Effector memory CD4-positive, alpha-beta T cell (primary cell): ENCODE measurements around the gene ZDHHC17.
"Not testable (repeated sequence)": the region's sequence is repeated elsewhere in the genome, so short reads cannot be mapped to it uniquely, and the experiment has no call there.

Source experiments
- DNase-seq, 3 donors: peaks; one replicate each; pipeline ENCODE4 v3.0.0-alpha.2; 2020
- H3K27ac ChIP-seq: 2 replicates; pipeline ENCODE4 v1.7.0; 2013; ENCODE audit warnings: mild to moderate bottlenecking, low read length, moderate library complexity; ENCODE audit not compliant: insufficient read depth, poor library complexity, severe bottlenecking
- H3K27me3 ChIP-seq: replicated peaks from 2 replicates; pipeline ENCODE4 v1.7.0; 2013; ENCODE audit warnings: mild to moderate bottlenecking, low read length; ENCODE audit not compliant: insufficient read depth, control insufficient read depth, poor library complexity, severe bottlenecking
- H3K36me3 ChIP-seq: 2 replicates; pipeline ENCODE4 v1.7.0; 2013; ENCODE audit warnings: mild to moderate bottlenecking, low read length, moderate library complexity; ENCODE audit not compliant: control insufficient read depth, insufficient read depth
- H3K4me1 ChIP-seq: 2 replicates; pipeline ENCODE4 v1.7.0; 2013; ENCODE audit warnings: low read length, mild to moderate bottlenecking; ENCODE audit not compliant: control insufficient read depth, insufficient read depth, poor library complexity, severe bottlenecking
- H3K4me3 ChIP-seq: 2 replicates; pipeline ENCODE4 v1.7.0; 2013; ENCODE audit warnings: low read length, low read depth, mild to moderate bottlenecking; ENCODE audit not compliant: insufficient read depth, poor library complexity, severe bottlenecking
- H3K9me3 ChIP-seq: 2 replicates; pipeline ENCODE4 v1.7.0; 2013; ENCODE audit warnings: mild to moderate bottlenecking, low read length, moderate library complexity; ENCODE audit not compliant: control insufficient read depth
- total RNA-seq, 3 donors: gene quantifications; one replicate each; lab custom pipeline; 2026; lab: John Stamatoyannopoulos, UW

ZDHHC17 gene, protein sequence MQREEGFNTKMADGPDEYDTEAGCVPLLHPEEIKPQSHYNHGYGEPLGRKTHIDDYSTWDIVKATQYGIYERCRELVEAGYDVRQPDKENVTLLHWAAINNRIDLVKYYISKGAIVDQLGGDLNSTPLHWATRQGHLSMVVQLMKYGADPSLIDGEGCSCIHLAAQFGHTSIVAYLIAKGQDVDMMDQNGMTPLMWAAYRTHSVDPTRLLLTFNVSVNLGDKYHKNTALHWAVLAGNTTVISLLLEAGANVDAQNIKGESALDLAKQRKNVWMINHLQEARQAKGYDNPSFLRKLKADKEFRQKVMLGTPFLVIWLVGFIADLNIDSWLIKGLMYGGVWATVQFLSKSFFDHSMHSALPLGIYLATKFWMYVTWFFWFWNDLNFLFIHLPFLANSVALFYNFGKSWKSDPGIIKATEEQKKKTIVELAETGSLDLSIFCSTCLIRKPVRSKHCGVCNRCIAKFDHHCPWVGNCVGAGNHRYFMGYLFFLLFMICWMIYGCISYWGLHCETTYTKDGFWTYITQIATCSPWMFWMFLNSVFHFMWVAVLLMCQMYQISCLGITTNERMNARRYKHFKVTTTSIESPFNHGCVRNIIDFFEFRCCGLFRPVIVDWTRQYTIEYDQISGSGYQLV
- 47.4 to 52.2 (median 47.5) reads per million in 3 donors for total RNA-seq

DNA sequence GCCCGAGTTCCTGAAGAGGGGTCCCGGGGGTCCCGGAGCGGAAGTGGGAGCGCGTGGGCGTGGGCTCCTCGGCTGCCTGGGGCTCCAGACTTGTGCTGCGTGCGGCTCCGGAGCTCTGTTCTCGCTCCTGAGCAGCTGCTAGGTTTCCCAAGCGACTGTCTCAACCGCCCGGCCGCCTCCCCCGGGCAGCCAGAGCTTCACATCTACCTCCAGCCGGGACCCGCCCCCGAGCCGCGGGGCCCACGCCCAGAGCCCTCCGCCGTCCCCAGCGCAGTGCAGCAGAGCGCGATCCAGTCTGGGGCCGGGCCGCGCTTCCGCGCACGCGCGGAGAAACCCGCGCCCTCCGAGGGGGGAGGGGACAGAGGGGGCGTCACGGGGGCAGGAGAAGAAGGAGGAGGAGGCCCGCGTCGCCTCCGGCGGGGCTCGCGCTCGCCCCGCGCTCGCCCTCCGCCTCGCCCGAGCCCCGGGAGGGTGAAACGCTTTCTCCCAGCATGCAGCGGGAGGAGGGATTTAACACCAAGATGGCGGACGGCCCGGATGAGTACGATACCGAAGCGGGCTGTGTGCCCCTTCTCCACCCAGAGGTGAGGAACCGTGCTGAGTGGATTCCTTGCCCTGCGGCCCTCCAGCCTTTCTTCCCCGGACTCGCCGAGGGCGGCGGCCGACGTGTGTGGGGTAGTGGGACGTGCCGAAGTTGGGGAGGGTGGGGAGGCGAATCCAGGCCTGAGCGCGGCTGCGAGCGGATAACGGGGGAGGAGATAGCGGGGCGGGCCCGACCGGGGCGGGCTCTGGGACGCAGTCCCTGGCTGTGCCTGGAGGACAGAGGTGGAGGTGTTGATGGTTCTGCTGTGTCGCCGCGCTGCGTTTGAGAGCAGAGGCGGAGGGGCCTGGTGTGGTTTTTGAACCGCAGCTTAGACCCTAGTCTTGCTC is at the start of gene ZDHHC17:
TSS of gene ZDHHC17 (plus strand) at position 370 of the 930 bp plus-strand sequence. CDS start at position 492, 122 bp downstream.
- H3K9me3 ChIP-seq = no peaks in the 10 kb centered on the region
- H3K36me3 ChIP-seq = no peaks in the 10 kb centered on the region
- H3K4me1 ChIP-seq = no peaks in the 10 kb centered on the region
- H3K27me3 ChIP-seq = no peaks in the 10 kb centered on the region
- H3K4me3 ChIP-seq = peak within 1 kb of the TSS; percentile 93
- H3K27ac ChIP-seq = peak within 1 kb of the TSS; percentile 95
- peak; percentile 86 to 92 (median 87) for DNase-seq

DNA sequence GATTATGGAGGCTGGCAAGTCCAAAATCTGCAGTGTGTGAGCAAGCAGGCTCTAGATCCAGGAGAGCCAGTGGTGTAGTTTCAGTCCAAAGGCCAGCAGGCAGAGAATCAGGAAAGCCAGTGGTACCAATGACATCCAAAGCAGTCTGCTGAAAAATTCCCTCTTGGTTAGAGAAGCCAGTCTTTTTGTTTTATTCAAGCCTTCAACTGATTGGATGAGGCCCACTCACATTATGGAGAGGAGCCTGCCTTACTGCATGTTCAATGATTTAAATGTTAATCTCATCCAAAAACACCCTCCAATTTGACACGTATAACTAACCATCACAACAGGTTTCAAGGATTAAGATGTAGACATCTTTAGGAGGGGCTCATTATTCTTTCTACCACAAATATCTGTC is 49.5 kb upstream of the ZDHHC17 start:
- DNase-seq = no peak

DNA sequence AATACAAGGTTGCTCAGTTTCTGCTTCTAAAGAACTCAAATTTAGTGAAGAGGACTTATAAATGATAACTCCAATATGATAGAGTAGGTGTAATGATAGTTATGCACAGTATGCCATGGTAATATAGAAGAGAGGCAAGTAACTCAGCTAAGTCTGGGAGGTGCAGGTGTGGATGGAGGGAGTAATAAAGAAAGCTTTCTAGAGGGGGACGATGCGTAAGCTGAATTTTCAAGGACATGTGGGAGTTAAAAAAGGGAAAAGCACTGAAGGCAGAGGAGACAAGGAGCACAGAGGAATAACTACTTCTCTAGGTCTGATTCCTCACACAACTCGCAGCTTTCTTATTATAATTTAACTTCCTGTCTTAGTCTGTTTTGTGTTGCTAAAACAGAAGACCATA is 49.1 kb upstream of the ZDHHC17 start:
- Histone ChIP-seq H3K4me1 (no peaks in the 10 kb centered on the region), H3K27me3 (no peaks in the 10 kb centered on the region)

More for the DNA sequence above, 49.5 kb upstream of the ZDHHC17 start:
- Histone ChIP-seq H3K27ac (no peak overlapping the region), H3K4me1 (no peaks in the 10 kb centered on the region), H3K9me3 (no peaks in the 10 kb centered on the region), H3K4me3 (no peak overlapping the region), H3K36me3 (no peaks in the 10 kb centered on the region), H3K27me3 (no peaks in the 10 kb centered on the region)

DNA sequence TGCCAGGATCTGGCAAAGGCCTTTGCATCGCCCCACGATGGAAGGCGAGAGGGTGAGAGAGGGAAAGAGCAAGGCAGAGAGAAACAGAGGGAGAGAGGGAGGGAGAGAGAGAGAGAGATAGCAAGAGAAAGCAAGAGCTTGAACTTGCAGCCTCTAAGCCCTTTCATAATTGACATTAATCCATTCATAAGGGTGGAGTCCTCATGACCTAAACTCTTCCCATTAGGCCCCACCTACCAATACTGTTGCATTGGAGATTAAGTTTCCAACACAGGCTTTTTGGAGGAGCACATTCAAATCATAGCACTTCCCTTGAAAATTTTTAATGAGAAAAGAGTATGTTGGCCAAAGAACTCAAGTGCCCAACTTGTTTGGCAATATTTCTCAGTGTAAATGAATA is 48.6 kb upstream of the ZDHHC17 start:
- Histone ChIP-seq H3K4me1 (no peaks in the 10 kb centered on the region), H3K36me3 (no peaks in the 10 kb centered on the region), H3K27me3 (no peaks in the 10 kb centered on the region), H3K9me3 (no peaks in the 10 kb centered on the region), H3K27ac (no peak overlapping the region), H3K4me3 (no peak overlapping the region)
- no peak for DNase-seq

More for the DNA sequence above, 49.1 kb upstream of the ZDHHC17 start:
- no peaks in the 10 kb centered on the region for H3K9me3 ChIP-seq
- no peaks in the 10 kb centered on the region for H3K36me3 ChIP-seq
- no peak for DNase-seq
- no peak overlapping the region for H3K27ac ChIP-seq
- H3K4me3 ChIP-seq = no peak overlapping the region

DNA sequence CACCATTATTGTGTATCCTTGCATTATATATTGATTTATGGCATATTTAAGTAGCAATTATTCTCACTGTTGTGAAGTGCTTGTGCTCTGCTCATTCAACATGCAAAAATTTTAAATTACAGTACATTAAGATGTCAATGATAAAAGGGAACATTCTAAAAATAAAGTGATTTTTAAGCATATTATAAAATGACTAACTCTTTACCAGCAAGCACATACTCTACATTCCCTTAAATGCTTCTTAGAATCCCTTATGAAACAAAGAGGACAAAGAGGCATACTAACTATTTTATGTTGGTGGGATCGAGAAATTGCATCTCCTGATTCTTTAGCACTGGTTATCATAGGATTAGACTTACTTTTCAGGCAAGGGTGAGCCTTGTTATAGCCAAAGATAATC is 46.6 kb upstream of the ZDHHC17 start:
- H3K36me3 ChIP-seq = no peaks in the 10 kb centered on the region
- no peak for DNase-seq
- no peaks in the 10 kb centered on the region for H3K4me1 ChIP-seq
- H3K9me3 ChIP-seq = no peaks in the 10 kb centered on the region
- no peaks in the 10 kb centered on the region for H3K27me3 ChIP-seq
- H3K4me3 ChIP-seq = no peak overlapping the region
- H3K27ac ChIP-seq = no peak overlapping the region

DNA sequence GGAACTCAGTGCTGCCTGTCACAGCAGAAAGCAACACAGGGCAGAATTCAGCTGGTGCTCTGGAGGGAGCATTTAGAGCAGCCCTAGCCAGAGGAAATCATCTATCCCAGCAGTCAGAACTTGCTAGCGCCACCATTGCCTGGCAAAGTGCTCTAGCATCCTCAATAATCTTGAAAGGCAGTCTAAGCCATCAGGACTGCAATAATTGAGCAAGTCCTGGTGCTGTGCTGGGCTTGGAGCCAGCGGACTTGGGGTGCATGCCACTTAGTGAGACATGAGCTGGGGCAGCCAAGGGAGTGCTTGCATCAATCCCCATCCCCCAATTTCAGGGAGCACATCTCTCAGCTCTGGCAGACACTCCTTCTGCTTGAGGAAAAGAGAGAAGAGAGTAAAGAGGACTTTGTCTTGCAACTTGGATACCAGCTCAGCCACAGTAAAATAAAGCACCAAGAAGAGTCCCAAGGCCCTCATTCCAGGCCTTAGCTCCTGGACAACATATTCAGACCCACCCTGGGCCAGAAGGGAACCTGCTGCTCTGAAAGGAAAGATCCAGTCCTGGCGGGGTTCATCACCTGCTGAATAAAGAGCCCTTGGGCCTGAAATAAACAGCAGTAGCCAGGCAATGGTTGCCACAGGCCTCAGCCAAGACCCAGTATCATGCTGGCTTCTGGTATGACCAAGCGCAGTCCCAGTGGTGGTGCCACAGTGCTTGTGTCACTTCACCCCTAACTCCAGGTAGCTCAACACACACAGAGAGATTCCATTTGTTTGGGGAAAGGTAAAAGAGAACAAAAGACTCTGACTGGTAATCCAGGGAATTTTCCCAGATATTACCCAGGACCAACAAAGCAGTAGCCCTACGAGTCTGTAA is 44.5 kb upstream of the ZDHHC17 start:
- Histone ChIP-seq H3K36me3 (no peaks in the 10 kb centered on the region), H3K4me1 (no peaks in the 10 kb centered on the region), H3K4me3 (no peak overlapping the region), H3K27me3 (no peaks in the 10 kb centered on the region), H3K27ac (no peak overlapping the region), H3K9me3 (no peaks in the 10 kb centered on the region)
- no peak for DNase-seq

DNA sequence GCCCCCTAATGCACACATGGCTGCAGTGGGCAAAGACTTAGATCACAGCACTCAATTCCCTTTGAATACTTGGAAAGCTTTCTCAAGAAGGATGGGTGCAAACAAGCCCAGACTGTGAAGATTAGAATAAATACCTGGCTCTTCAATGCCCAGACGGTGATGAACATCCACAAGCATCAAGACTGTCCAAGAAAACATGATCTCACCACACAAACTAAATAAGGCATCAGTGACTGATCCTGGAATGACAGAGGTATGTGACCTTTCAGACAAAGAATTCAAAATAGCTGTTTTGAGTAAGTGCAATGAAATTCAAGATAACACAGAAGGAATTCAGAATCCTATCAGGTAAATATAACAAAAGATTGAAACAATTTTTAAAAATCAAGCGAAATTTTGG is 43.8 kb upstream of the ZDHHC17 start:
- Histone ChIP-seq H3K9me3 (no peaks in the 10 kb centered on the region), H3K36me3 (no peaks in the 10 kb centered on the region), H3K27ac (no peak overlapping the region), H3K4me3 (no peak overlapping the region), H3K4me1 (no peaks in the 10 kb centered on the region), H3K27me3 (no peaks in the 10 kb centered on the region)
- no peak for DNase-seq

DNA sequence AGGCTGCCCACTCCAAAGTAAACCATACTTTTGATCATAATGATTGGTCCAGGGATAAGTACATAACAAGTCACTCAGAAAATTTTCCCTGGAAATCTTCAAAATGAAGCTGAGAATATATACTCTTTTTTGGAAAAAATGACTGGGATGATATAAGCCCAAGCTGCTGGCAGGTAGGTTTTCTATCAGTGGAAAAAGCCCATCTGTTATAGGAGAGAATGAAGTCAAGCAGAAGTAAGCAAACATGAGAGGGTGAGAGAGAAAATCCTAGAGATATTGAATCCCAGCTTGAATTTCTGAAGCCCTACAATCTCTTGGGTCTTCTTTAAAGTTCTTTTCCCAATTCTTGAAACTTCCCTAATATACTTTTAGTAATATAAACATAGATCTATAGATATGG is 37.3 kb upstream of the ZDHHC17 start:
- no peaks in the 10 kb centered on the region for H3K27me3 ChIP-seq
- H3K9me3 ChIP-seq = no peaks in the 10 kb centered on the region
- no peak for DNase-seq
- no peaks in the 10 kb centered on the region for H3K36me3 ChIP-seq
- no peaks in the 10 kb centered on the region for H3K4me1 ChIP-seq
- no peak overlapping the region for H3K27ac ChIP-seq
- H3K4me3 ChIP-seq = no peak overlapping the region

DNA sequence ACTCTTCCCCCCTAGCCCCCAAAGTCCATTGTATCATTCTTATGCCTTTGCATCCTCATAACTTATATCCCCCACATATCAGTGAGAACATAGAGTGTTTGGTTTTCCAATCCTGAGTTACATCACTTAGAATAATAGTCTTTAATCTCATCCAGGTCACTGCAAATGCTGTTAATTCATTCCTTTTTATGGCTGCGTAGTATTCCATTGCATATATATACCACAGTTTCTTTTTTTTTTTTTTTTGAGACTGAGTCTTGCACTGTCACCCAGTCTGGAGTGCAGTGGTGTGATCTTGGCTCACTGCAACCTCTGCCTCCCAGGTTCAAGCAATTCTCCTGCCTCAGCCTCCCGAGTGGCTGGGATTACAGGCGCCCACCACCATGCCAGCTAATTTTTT is 31.7 kb upstream of the ZDHHC17 start:
- not testable (repeated sequence) for H3K4me3 ChIP-seq, H3K4me1 ChIP-seq, H3K27me3 ChIP-seq, DNase-seq, H3K27ac ChIP-seq, H3K36me3 ChIP-seq, H3K9me3 ChIP-seq
